Measurements from ENCODE around the gene TPX2. TPM values are rescaled to one million over a fixed set of nuclear protein-coding genes. Genes with fewer than 3 reads are reported as not detected.

The TPX2 gene
- total and polyA plus RNA-seq, 10 of the 15 experiments (the other 5 are each of a cell fraction or from before 2014, with no cell fraction given), result 29.7 to 144 (median 89.0) TPM

- in situ Hi-C loops (cut with MboI) (loop anchor here (5.0 kb wide), 1 partner anchor 59 kb away; no protein-coding TSS in a partner anchor), intact Hi-C loops (cut with micrococcal nuclease; ENCODE audit: unreplicated experiment) (loop anchor here (2.0 to 5.0 kb wide), 4 partner anchors 37 to 204 kb away; no protein-coding TSS in a partner anchor)
- Histone ChIP-seq H3K4me2 (ENCODE audit: control insufficient read depth, insufficient read depth) (peak overlapping the region; percentile 85), H3K36me3 (ENCODE audit: control insufficient read depth in 2 of 2, insufficient read depth in 2 of 2, low read length in 1 of 2) (peaks cover 0 to 4% of the 10 kb centered on the region in 2 experiments; a peak in 1 of 4 replicates), H3K4me1 (ENCODE audit: control insufficient read depth, insufficient read depth, low read length) (peaks cover 27% of the 10 kb centered on the region), H3K27me3 (replicated peaks in 1 of 2; ENCODE audit: control insufficient read depth in 2 of 2, insufficient read depth in 2 of 2, low read length in 1 of 2) (no peaks in the 10 kb centered on the region), H2AFZ (ENCODE audit: control insufficient read depth, low read depth, low read length) (no peak overlapping the region), H3K4me3 (peak overlapping the region; percentile 77), H3K79me2 (ENCODE audit: control insufficient read depth, insufficient read depth, low read length) (peaks cover 62% of the 10 kb centered on the region), H3K27ac (ENCODE audit: control insufficient read depth, insufficient read depth) (peak overlapping the region; percentile 93), H3K9ac (ENCODE audit: control insufficient read depth, insufficient read depth, low read length) (peak overlapping the region; percentile 74), H3K9me3 (replicated peaks; ENCODE audit: control insufficient read depth, insufficient read depth, low read length) (no peaks in the 10 kb centered on the region), H4K20me1 (ENCODE audit: control insufficient read depth, insufficient read depth) (no peaks in the 10 kb centered on the region)
- RAD21 ChIA-PET (ENCODE audit: unreplicated experiment), result interaction anchor here (1.1 to 8.8 kb wide), 9 partner anchors 8 to 110 kb away, joined by 3 to 428 read pairs (median 23); no protein-coding TSS in a partner anchor
- POLR2A ChIA-PET, result interaction anchor here (0.6 to 6.1 kb wide), 11 partner anchors 10 to 117 kb away, joined by 3 to 72 read pairs (median 6); partner anchors contain the start of genes ID1 and TPX2
- TSS peak; percentile 71 for BruUV-seq (replicated peaks)
- no peak for DNase-seq (ENCODE audit: low read depth, low spot score)
- CTCF ChIA-PET, result interaction anchor here (1.1 to 12.7 kb wide), 7 partner anchors 17 to 109 kb away, joined by 3 to 531 read pairs (median 85); no protein-coding TSS in a partner anchor
- no peak for ATAC-seq
- WGBS (ENCODE audit: insufficient coverage, insufficient replicate concordance, low lambda C conversion rate, missing lambda C conversion rate), result 2% methylated on average over 22 of the region's 22 CpGs
- TF ChIP-seq ZNF384 (IDR thresholded peaks at IDR 0.05; ENCODE audit: borderline replicate concordance, low read depth, low read length) (no peak), ETV6 (conservative IDR thresholded peaks at IDR 0.05 in 1 of 2, IDR thresholded peaks at IDR 0.05 in 1 of 2; ENCODE audit: borderline replicate concordance in 1 of 2, low read depth in 1 of 2) (0 out of 4 replicates have a peak, but pooled peaks of 1 of the 2 experiments have one; percentile 16)
- FAIRE-seq, result no peak
- SMC1A ChIA-PET (ENCODE audit: uncharacterized antibody, unreplicated experiment), result interaction anchor here (0.7 to 10.6 kb wide), 13 partner anchors 15 to 87 kb away, joined by 3 to 321 read pairs (median 7); no protein-coding TSS in a partner anchor
These were observed 17.5 kb upstream of the TPX2 start for GRCh38 chr20:31721408-31722256.
